Skin of body (tissue), 2 donors: Measurements from ENCODE around the gene LRRC70. TPM values are rescaled to one million over a fixed set of nuclear protein-coding genes. Genes with fewer than 3 reads are reported as not detected.
"Not testable (repeated sequence)": the region's sequence is repeated elsewhere in the genome, so short reads cannot be mapped to it uniquely, and the experiment has no call there.

Source experiments
- DNase-seq: peaks from one replicate; lab custom pipeline; 2025; lab: John Stamatoyannopoulos, UW
- total RNA-seq: library from RNA; depleted of rRNA; stranded (reverse); fragments of >200 nt; gene quantifications from one replicate; pipeline ENCODE4 v1.2.3, GENCODE V29; 2014

LRRC70 gene, protein sequence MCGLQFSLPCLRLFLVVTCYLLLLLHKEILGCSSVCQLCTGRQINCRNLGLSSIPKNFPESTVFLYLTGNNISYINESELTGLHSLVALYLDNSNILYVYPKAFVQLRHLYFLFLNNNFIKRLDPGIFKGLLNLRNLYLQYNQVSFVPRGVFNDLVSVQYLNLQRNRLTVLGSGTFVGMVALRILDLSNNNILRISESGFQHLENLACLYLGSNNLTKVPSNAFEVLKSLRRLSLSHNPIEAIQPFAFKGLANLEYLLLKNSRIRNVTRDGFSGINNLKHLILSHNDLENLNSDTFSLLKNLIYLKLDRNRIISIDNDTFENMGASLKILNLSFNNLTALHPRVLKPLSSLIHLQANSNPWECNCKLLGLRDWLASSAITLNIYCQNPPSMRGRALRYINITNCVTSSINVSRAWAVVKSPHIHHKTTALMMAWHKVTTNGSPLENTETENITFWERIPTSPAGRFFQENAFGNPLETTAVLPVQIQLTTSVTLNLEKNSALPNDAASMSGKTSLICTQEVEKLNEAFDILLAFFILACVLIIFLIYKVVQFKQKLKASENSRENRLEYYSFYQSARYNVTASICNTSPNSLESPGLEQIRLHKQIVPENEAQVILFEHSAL
- 8.5 TPM for total RNA-seq

- DNase-seq = peak; percentile 20
Measured at GRCh38 chr5:62578540-62578939, at the start of gene LRRC70. TSS of gene LRRC70 (plus strand) at chr5:62578819. CDS start at chr5:62579439, 620 bp downstream.

- DNase-seq = no peak
Measured at GRCh38 chr5:62533597-62533996, 45.0 kb upstream of the LRRC70 start.

DNA sequence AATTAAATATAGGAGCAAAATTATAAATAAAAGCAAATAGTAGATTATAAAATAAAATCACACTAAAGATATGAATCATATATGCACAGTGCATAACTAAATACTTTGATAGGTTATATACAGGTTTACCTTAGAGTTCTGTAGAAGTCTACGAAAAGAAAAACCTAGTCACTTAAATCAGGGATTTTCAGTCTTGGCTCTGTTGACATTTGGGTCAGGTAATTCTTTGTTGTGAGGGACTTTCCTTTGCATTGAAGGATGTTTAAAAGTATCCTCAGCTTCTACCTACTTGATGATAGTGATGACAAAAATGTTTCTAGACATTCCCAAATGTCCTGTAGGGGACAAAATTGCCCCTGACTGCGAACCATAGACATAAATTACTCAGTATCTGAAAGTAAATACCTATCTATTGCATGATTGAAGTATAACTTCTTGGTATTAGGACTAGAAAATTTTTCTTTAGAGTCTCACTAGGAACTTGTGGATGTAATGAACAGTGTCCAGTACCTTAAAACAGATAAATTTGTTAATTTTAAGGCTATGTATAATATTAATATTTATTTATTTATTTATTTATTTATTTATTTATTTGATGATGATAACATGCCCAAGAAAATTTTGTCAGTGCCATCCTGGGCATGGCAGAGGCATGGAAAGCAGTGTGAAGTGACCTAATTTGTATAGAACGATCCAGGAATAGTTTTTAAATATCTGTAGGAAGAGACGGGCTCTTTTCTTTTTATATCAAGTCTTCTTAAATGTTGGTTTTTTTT, 44.0 kb upstream of the LRRC70 start:
- DNase-seq = no peak

- no peak for DNase-seq
Measured at GRCh38 chr5:62536232-62536631, 42.4 kb upstream of the LRRC70 start.

- no peak for DNase-seq
Measured at GRCh38 chr5:62536783-62537182, 41.8 kb upstream of the LRRC70 start.

DNA sequence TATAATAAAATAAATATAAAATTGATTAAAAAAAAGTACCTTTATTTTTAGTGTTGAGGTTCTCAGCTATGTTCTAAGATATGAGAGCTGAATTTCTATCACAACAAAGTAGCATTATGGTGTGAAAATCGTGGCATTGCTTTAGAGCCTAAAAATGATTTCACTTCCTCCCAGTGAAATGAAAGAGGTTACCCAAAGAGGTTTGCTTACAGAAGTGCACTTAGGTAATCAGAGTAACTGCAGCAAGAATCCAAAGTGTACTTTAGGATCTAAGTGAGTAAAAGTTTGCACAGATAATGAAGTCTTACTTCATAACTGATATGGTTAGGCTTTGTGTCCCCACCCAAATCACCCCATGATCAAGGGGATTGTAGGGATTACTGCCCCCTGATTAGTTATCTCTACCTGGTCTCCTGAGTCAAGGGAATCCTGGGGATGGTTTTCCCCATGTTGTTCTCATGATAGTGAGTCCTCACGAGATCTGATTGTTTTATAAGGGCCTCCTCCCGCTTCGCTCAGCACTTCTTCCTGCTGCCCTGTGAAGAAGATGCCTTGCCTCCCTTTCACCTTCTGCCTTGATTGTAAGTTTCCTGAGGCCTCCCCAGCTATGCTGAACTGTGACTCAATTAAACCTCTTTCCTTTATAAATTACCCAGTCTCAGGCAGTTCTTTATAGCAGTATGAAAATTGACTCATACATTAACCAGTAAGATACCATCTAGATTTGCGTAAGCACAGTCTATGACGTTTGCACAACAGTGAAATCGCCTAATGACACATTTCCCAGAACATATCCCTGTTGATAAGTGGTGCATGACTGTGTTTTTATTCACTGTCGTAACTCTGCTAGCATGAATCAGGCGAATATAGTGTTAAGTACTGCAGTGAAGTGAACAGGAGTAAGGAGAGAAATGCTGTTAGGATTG, 40.3 kb upstream of the LRRC70 start:
- no peak for DNase-seq

GRCh38 chr5:62542720-62543119, 35.9 kb upstream of the LRRC70 start:
- no peak for DNase-seq

GRCh38 chr5:62547945-62548630, 30.5 kb upstream of the LRRC70 start:
- no peak for DNase-seq

DNA sequence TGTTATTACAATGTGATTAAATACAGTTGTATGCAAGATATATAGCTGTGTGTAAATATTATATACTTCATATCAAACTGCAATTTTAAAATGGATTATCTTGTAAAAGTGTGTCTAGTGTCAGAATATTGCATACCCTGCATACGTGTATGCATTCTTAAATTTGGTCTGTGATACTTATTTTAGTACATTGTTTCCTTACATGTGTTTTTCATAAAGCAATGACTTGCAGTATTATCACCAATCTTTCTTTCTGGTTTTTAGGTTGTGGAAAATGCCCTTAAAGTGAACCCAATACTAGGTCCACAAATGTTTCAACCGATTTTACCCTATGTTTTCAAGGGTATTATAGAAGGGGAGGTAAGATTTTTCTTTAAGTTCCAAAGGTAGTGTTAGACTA, 28.5 kb upstream of the LRRC70 start:
- no peak for DNase-seq

DNA sequence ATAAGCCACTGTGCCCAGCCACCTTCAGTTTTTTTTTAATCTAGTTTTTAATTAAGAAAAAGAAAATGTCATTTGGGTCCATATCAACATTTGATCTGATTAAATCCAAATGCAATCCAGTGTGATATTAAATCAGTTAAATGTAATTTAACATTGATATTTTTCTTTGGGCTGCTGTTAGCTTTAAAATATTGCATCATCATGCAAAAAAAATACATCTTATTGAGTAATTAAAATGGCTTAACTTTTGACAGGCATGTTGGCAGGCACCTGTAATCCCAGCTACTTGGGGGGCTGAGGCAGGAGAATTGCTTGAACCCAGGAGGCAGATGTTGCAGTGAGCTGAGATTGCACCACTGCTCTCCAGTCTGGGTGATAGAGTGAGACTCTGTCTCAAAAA, 22.7 kb upstream of the LRRC70 start:
- no peak for DNase-seq

DNA sequence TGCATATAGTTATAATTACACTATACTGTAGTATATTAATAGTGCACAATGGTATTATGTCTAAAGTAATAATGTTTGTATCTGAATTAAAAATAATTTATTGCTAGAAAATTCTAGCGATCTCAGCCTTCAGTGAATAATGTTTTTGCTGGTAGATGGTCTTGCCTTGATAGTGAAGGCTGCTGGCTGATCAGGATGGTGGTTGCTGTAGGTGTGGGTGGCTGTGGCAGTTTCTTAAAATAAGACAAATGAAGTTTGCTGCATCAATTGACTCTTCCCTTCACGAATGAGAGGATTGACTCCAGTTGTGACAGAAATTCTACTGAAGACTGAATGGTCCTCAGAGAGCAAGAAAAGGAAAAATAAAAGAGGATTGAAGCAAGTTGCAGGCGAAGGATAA, 19.7 kb upstream of the LRRC70 start:
- DNase-seq = no peak

GRCh38 chr5:62560786-62561185, 17.8 kb upstream of the LRRC70 start:
- DNase-seq = no peak

DNA sequence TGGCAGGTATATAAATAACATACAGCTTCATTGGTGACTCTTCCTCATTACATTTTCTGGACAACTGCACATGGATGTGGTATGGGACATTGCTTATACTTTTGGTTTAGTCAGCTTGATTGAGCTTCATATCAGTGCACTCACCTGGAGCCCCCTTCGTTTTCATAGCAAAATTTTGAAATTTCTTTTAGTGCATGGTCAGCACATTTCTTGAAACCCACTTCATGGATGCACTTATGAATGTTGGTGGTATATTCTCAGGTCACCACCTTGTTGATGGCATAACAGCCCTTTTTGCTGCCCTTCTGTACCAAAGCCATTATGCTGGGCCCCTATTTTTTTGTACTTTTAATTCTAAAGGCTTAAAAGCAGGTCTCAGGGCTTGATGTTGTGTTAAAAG, 16.7 kb upstream of the LRRC70 start:
- no peak for DNase-seq

GRCh38 chr5:62562867-62563266, 15.8 kb upstream of the LRRC70 start:
- no peak for DNase-seq

DNA sequence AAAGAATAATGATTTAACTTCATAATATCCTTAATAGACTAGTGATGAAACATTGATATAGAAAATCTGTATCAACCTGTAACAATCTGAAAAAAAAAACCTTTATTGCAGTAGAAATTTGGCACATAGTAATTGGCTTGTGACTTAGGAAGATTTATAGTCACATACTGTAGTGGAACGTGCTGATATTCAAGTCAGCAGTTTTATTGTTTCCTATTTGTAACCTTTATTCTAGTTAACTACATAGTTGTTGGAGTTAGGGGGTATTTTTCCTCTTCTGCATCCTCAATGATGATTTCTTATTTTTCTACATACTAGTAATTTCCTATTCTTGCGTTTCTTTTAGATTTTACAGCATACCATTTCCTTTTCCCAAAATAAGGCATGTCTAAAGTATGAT, 14.5 kb upstream of the LRRC70 start:
- DNase-seq = no peak

- not testable (repeated sequence) for DNase-seq
Measured at GRCh38 chr5:62565740-62566139, 12.9 kb upstream of the LRRC70 start.

- DNase-seq = no peak
Measured at GRCh38 chr5:62568143-62568542, 10.5 kb upstream of the LRRC70 start.

DNA sequence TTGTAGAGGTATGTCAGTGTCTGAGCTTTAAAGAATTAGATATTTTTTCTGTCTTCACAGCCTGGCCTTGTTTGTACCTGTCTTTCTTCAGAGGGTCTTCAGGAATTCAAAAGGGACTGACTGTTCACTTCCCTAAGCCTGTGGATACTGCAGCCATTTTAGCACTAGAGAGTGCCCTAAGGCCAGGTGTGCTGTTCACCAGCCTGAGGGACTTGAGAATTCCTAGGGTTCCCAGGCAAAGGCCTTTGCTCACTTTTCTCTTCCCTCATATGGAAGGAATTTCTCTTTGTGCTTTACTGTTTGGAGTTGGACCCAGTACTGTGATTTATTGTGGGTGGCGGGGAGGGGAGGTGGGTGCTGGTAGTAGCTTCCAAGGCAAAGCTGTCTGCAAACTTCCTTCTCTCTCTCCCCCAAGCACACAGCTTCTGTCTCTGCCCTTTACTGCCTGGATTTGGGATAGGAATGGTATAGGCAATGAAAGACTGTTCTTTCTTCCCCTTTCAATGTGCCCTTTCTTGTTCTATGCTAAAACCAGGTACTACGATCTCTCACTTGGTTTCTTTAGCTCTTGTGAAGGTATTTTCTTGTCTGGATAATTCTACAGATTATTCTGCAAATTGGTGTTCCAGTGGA, 9.7 kb upstream of the LRRC70 start:
- DNase-seq = no peak

- DNase-seq = no peak
Measured at GRCh38 chr5:62569470-62569869, 9.1 kb upstream of the LRRC70 start.

DNA sequence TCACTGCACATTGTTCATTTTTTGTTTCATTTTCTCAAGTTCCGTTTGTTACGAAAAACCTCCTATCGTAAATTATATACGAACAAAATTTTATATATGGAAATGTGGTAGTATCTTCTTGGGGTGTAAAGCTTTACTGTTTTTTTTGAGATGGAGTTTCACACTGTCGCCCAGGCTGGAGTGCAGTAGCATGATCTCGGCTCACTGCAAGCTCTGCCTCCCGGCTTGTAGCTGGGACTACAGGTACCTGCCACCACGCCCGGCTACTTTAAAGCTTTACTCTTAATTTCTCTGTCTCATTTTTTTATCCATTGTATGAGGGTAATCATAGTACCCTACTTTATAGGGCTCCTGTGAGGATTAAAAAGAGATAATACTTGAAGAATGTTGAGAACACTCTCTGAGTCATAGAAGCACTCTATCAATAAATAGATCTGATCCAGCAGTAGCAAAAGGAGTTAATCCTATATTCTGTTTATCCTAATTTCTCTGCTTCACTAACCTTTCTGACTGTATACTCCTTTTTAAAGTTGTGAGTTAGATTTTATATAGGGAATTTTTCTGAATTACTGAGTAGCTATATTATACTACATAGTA, 5.6 kb upstream of the LRRC70 start:
- DNase-seq = no peak
